ENCODE measurements around the gene PCSK7.
"Not testable (repeated sequence)": the region's sequence is repeated elsewhere in the genome, so short reads cannot be mapped to it uniquely, and the experiment has no call there.

The PCSK7 gene

GRCh38 chr11:117212697-117213355 is 19.0 kb downstream of the PCSK7 start:
- DNase-seq, result no peak

DNA sequence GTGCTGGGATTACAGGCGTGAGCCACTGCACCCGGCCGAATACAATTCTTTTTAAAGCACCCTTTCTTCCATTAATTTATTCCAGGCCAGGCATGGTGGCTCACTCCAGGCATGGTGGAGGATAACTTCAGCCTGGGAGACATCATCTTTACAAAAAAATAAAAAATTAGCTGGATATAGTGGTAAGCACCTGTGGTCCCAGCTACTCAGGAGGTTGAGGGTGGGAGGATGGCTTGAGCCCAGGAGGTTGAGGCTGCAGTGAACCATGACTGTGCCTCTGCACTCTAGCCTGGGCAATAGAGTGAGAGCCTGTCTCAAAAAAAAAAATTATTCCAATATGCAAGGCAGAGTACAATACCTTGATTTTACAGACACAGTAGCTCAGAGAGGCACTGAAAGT is 21.3 kb downstream of the PCSK7 start:
- no peak for DNase-seq

DNA sequence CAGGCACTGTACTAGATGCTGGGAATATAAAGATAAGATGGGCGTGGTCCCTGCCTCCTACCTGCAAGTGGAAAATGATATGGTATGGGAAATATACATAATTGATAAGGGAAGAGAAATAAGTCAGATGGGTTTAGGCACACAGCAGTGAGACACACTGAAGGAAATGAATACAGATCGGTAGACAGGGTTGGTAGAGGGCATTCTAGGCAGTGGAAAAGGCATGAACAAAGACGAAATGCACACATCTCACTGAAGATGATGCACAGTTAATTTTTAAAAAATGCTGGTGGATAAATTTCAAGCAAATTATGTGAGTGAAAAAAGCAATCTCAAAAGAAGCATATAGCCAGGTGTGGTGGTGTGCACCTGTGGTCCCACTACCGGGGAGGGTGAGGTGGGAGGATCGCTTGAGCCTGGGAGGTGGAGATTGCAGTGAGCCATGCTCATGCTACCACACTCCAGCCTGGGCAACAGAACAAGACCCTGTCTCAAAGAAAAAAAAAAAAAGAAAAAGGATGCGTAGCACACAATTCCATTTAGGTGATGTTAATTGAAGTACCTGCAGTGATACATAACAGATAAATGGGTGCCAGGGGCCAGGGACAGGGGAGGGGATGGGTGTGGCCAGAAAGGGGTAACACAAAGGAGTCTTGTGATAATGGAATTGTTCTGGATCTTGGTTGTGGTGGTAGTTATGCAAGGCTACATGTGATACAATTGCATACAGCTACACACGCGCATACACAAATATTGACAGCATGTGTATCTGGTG is 22.3 kb downstream of the PCSK7 start:
- DNase-seq, result not testable (repeated sequence)

DNA sequence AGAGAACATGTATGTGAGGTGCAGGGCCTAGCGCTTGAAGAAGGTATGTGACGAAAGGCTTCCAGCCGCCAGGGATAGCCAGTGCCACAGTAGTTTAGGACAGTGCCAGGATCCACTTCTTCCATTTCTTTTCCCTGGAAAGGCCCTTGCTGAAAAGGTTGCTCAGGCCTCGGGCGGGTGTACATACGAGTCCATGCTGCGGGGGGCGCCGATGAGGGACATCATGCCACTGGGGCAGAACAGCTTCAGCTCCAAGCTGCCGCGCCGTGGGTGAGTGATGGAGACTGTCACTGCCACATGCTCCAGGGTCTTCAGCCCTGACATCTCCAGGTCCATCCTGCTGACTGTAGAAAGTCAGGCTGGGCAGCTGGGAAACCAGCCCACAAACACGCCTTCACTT is 23.2 kb downstream of the PCSK7 start:
- DNase-seq, result not testable (repeated sequence)

DNA sequence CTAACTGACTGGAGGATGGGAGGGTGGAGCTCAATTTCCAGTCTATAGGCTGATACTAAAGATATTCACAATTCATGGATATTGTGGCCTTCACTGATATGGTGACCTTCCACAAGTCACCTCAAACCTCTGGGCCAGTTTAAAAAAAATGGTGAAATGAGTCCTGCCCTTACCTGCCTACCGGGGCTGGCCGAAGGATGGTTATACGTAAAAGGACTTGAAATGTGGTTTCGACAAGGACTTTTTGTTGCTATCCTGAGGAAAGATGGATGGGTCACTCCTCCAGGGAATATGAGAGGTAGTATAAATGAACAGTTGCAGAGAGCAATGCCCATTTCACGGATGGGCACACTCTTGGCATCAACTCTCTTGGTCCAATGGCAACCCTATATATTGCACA is 24.4 kb downstream of the PCSK7 start:
- not testable (repeated sequence) for DNase-seq

DNA sequence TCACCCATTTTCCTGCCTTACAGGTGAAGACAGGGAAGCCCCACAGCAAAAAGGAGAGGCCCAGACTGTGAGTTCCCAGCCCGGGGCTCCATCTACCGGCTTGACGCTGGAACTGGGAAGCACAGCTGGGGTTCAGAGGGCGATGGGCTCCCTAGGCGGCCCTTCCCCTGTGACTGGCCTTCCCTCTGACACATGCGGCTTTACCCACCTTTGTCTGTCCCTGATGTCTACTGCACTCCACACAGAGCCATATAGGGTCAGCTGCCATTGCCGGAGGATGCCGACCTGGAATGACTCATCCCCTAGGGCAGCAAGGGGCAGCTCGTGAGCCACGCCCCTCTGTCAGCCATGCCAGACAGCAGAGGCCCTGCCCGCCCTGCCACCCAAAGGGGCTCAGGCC is 25.0 kb downstream of the PCSK7 start:
- not testable (repeated sequence) for DNase-seq

DNA sequence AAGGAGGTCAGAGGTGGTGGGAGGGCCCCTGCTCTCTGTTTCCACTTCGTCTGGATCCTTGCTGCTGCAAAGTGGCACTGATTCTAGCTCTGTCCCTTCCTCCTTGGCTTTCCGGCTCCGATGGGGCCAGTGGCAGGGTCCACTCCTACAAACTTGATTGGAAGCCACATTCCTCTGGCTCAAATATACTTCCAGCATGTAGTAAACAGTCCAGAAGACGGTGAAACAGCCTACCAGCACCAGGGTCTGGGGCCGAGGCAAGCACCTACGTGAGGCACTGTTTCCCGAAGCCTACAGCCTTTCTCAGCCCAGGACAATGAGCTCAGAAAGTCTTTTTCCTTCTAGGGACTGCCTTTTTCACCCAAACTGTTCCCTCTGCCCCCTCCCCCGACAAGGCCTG is 25.8 kb downstream of the PCSK7 start:
- not testable (repeated sequence) for DNase-seq

DNA sequence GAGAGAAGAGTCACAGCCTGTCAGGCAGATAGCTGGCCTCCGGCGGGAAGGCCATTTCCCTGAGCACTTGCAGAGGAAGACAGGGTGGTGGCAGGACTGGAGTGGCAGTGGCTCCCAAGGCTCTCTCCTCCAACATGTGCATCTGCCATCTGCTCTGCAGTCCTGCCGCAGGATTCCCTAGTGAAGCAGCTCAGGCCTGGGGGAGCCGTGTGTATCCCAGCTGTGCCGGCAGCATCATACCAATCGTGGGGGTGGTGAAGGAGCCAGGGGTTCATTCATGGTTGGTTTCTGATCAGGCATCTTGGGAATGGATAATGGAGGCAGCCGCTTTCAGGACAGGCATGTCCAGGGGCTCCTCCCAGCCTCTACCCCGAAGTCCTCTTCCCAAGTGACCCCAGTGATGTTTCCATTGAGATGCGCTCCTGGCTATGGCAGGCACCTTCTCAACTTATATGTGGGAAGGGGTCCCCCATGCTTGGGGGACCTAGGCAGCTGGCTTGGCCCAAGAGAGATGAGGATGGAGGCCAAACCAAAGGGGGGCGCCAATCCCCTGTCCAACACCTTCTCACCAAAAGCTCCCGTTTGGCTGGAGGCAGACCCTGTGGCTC is 26.6 kb downstream of the PCSK7 start:
- no peak for DNase-seq

DNA sequence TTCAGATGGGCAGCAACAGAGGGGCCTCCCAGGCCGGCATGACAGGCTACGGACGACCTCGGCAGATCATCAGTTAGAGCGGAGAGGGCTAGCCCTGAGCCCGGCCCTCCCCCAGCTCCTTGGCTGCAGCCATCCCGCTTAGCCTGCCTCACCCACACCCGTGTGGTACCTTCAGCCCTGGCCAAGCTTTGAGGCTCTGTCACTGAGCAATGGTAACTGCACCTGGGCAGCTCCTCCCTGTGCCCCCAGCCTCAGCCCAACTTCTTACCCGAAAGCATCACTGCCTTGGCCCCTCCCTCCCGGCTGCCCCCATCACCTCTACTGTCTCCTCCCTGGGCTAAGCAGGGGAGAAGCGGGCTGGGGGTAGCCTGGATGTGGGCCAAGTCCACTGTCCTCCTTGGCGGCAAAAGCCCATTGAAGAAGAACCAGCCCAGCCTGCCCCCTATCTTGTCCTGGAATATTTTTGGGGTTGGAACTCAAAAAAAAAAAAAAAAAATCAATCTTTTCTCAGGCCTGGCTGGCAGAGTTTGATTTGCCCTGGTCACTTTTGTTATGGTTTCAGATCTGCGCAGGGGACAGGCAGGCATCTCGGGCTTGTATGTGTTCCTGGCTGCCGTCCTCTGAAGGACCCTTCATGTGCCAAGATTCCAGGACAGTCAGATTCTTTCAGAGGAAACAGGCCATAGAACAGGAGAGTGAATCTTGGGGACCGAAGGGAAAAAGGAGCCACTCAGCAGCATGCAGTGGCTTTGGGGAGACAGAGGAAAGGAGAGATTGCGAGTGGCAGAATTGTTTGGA is 27.4 kb downstream of the PCSK7 start:
- no peak for DNase-seq

DNA sequence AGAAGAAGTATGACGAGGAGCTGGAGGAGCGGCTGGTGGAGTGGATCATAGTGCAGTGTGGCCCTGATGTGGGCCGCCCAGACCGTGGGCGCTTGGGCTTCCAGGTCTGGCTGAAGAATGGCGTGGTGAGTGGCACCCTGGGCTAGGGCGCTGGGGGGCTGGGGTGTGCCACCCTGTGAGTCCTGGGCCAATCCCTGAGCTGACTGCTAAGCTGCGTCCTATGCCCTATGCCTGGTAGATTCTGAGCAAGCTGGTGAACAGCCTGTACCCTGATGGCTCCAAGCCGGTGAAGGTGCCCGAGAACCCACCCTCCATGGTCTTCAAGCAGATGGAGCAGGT is 28.8 kb downstream of the PCSK7 start:
- DNase-seq, result no peak

- no peak for DNase-seq
Observed at GRCh38 chr11:117202386-117203068, 29.3 kb downstream of the PCSK7 start.

- no peak for DNase-seq
Observed at GRCh38 chr11:117201658-117202305, 30.1 kb downstream of the PCSK7 start.

DNA sequence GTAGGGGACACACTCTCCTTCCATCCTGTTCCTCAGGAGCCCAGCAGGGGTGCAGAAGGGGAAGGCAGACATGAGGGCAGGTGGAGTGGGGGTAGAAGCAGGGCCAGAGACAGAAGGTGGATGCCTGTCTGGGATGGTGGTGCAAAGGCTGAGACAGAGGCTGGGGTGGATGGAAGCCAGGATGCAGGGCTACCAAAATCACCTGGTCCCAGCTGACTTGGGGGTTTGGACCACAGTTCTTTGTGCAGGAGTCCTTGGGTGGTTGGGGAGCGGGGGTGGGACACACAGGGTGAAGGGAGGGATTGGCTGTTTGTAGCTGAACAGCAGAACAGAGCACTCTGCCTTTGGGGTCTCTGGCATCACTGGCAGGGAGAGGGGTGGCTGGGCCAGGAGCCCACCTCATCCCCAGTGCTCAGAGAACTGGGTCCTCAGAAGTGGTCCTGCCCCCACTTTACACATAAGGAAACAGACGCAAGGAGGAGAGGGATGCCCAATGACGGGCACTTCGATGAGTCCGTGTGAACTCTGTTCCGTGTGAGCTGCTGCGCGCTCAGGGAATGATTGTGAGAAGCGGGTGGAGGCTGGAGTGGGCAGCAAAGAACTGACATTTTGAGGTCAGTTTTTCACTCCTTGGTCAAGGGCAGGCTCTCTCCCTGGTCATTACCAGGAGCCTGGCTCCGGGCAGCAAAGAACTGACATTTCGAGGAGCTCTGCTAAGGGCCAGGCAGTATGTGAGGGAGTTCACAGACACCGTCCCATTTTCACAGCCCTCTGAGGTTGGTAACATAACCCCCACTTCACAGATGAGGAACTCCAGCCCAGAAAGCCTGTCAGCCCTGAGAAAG is 30.8 kb downstream of the PCSK7 start:
- no peak for DNase-seq

DNA sequence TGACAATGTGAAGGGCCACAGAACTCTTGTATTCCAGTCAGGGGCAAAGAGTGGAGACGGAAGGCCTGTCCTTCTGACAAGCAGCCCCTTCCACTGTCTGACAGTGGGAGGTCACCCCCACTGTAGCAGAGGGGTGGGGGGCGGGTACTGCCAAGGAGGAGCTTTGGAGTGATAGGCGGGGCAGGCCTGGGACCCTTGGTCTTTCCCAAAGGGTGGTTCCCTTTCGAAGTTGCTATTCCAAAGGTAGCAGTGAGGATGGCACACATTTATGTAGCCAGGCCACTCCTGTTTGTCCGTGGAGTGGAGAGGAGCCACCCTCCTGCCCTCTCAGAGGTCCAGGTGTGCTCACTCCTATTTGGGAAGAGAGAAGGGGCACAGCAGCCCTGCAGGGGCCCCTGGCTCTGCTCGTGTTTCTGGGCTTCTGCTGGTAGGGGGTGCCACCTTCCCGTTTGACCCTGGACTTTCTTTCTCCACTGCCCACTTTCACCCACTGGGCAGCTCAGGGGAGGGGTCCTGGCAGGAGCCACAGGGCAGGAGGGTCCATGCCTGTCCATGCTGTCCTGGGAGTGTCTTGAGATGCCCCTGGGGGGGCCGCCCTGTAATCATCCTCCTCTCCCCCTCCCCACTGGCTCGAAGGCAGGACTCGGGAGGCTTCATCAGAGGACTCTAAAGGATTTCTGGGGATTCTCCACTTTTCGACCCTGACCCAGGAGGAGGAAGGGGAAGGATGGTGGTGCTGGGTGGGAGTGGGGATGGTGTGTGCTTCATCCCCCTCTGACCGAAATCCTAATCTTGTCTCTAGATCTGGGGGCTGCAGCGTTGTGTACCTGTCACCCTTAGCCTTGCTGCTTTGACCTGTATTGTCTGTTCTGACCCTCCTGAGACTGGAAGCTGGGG is 31.7 kb downstream of the PCSK7 start:
- DNase-seq, result no peak

DNA sequence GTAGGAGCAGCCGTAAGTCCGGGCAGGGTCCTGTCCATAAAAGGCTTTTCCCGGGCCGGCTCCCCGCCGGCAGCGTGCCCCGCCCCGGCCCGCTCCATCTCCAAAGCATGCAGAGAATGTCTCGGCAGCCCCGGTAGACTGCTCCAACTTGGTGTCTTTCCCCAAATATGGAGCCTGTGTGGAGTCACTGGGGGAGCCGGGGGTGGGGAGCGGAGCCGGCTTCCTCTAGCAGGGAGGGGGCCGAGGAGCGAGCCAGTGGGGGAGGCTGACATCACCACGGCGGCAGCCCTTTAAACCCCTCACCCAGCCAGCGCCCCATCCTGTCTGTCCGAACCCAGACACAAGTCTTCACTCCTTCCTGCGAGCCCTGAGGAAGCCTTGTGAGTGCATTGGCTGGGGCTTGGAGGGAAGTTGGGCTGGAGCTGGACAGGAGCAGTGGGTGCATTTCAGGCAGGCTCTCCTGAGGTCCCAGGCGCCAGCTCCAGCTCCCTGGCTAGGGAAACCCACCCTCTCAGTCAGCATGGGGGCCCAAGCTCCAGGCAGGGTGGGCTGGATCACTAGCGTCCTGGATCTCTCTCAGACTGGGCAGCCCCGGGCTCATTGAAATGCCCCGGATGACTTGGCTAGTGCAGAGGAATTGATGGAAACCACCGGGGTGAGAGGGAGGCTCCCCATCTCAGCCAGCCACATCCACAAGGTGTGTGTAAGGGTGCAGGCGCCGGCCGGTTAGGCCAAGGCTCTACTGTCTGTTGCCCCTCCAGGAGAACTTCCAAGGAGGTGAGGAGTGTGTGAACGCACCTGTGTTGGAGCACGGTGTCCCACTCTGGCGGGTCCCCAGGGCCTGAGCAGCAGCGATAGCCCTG is 32.6 kb downstream of the PCSK7 start, which contains the start of gene TAGLN:
Gene TAGLN (plus strand): TSS at position 318 of the 863 bp plus-strand sequence. CDS start 3,644 bp downstream, outside the sequence.
- no peak for DNase-seq

DNA sequence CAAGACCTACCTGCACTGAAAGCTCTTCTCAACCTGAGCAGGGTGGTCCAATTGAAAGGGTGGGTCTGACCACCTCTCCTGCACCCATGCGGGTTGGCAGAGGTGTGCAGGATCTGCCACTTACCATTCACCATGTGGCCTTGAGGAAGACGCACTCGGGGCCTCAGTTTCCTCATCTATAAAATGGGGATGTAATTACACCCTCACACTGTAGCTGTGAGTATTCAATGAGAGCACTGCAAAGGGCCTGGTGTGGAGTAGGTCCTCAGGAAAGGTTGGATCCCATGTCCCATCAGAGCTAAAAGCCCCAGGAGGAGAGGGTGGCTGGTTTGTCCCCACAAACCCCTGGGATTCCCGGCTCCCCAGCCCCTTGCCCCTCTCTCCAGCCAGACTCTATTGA is 33.3 kb downstream of the PCSK7 start:
- DNase-seq, result no peak

DNA sequence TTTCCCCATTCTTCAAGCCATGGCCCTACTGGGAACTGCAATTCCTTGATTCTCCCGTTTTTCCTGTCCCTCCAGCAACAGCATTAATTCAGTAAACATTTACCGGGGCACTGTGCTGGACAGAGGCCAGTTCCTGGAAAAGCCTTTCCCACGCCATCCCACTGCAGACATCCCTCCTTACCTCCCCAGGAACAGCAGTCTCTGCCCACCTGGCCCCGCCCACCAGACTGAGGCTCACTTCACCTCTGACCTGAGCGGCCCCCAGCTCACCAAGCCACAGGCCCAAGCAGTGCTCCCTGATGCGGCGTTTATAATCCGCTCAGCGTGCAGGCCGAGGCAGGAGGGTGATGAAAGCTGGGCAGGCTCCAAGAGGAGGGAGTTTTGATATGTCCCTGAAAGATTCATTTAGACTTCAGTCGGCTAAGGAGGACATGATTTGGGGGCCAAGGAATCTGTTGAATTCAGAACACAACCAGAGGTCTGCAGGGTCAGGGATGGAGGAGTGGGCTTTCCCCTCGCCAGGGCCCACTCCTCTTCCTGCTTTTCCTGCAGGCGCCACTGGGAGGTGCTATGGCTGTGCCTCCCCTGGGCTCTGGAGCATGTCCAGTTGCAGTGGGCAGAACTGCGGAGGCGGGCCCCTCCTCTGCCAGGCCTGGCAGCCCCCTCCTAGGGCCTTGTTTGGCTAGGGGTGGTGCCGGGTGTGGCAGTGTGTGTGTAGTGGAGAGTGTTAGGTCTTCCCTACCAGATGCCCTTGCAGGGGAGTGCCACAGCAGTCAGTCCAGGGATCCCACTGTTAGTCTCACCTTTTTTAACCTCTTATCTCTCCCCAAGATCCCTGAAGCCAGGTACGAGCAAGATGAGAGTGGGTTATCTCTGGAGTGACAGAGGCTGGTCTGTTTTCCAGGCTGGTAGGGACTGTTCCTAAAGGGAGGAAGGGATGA is 34.1 kb downstream of the PCSK7 start:
- DNase-seq, result no peak

DNA sequence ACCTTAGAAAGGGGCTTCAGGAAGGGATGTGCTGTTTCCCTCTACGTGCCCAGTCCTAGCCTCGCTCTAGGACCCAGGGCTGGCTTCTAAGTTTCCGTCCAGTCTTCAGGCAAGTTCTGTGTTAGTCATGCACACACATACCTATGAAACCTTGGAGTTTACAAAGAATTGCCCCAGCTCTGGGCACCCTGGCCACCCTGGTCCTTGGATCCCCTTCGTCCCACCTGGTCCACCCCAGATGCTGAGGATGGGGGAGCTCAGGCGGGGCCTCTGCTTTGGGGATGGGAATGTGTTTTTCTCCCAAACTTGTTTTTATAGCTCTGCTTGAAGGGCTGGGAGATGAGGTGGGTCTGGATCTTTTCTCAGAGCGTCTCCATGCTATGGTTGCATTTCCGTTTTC is 34.9 kb downstream of the PCSK7 start:
- no peak for DNase-seq
